ENCODE results near the gene BATF.

GRCh38 chr14:75537071-75537470 is 14.8 kb downstream of the BATF start:
- TF ChIP-seq CTCF (IDR thresholded peaks at IDR 0.05): no peak
- no peak for TF ChIP-seq POLR2AphosphoS5 (IDR thresholded peaks at IDR 0.05)

Measured in esophagus muscularis mucosa (tissue), 3 donors.